Pancreas (tissue), 10 donors: Measurements from ENCODE around the gene LHX1. TPM values are rescaled to one million over a fixed set of nuclear protein-coding genes. Genes with fewer than 3 reads are reported as not detected.

ENCODE experiments used
- ATAC-seq, 4 donors: fragments of 200-7000 bp; cut with Tn5 transposase; one replicate each; pipeline versions ENCODE4 v1.8.0 to v1.9.1; 2020; ENCODE audit warnings: mild to moderate bottlenecking in 4 of 4, moderate library complexity in 4 of 4
- DNase-seq, 6 donors: peaks; one replicate each; pipeline ENCODE4 v3.0.0-alpha.2; 2020
- FAIRE-seq: peaks from 2 replicates; lab custom pipeline; 2012; peaks lifted over from hg19 to GRCh38; lab: Jason Lieb, UNC
- H3K27ac ChIP-seq, 4 donors: fragments of 200-600 bp; sonication (generic); 1 replicate in 3 of 4; 2 replicates in 1 of 4; pipeline versions ENCODE4 v1.5.0 to v1.8.0; 2020
- H3K27me3 ChIP-seq, 4 donors: fragments of 200-600 bp; one replicate each; pipeline ENCODE4 v1.8.0; 2021
- H3K36me3 ChIP-seq, 3 donors: fragments of 200-600 bp; sonication (generic) in 1 of 3; one replicate each; pipeline versions ENCODE4 v1.5.0 to v1.8.0; 2020 to 2021
- H3K4me1 ChIP-seq, 3 donors: fragments of 200-600 bp; one replicate each; pipeline ENCODE4 v1.8.0; 2021
- H3K4me3 ChIP-seq, 4 donors: fragments of 200-600 bp; sonication (generic) in 2 of 4; one replicate each; pipeline versions ENCODE4 v1.5.0 to v1.8.0; 2020 to 2021
- H3K9me3 ChIP-seq, 4 donors: fragments of 200-600 bp; one replicate each; pipeline ENCODE4 v1.8.0; 2021
- WGBS, 2 donors: extraction: QIAGEN DNeasy Blood & Tissue Kit; methylation state at CpG; one replicate each; pipeline ENCODE4 v1.1.7; 2013; 5-methylcytosine and 5-hydroxymethylcytosine counted together
- intact Hi-C, 3 donors: fragments of 100-400 bp; cut with DNase I; formaldehyde crosslinking; loops; one replicate each; pipeline versions ENCODE4 v1.11.1 to v1.14.2; 2022
- polyA plus RNA-seq, 2 donors: library from polyadenylated mRNA; stranded (reverse); fragments of 200-250 nt; gene quantifications; one replicate each; pipeline ENCODE4 v1.2.3, GENCODE V29; 2013
- total RNA-seq, 6 donors: library from RNA; stranded (reverse); fragmentation: NEBNext Ultra II Directional in 4 of 6; extraction: Animal tissue kit (Norgen Biotek cat#: 25700) in 4 of 6; gene quantifications; one replicate each; pipeline versions ENCODE4 v1.2.1 to v1.2.4, GENCODE V29; 2021 to 2023
- TF ChIP-seq, protein P1 (sequence below), 4 donors: fragments of 200-600 bp; sonication (generic) in 3 of 4; IDR thresholded peaks; one replicate each; pipeline versions ENCODE4 v1.5.0 to v1.8.0; 2021; ENCODE audit warnings: antibody characterized with exemption in 4 of 4
- donor health status: healthy with polysubstance abuse.
- donor health status: DM: no; HTN: no; CAD: no; lungs with moderate emphysema.
- donor health status: DM: no; HTN: no; CAD: no.
- donor health status: control.
- donor health status: control.
- donor health status: Bipolar disorder and iron deficiency.
- donor health status: DM: yes; HTN: yes; CAD: no.
- donor health status: DM: no; HTN: no; CAD: no.
- donor health status: DM: no; HTN: no; CAD: no.
- donor health status: DM: yes; HTN: yes; CAD: no.

The LHX1 gene
- total and polyA plus RNA-seq, 8 donors: 0.05 TPM; not detected in 7

DNA sequence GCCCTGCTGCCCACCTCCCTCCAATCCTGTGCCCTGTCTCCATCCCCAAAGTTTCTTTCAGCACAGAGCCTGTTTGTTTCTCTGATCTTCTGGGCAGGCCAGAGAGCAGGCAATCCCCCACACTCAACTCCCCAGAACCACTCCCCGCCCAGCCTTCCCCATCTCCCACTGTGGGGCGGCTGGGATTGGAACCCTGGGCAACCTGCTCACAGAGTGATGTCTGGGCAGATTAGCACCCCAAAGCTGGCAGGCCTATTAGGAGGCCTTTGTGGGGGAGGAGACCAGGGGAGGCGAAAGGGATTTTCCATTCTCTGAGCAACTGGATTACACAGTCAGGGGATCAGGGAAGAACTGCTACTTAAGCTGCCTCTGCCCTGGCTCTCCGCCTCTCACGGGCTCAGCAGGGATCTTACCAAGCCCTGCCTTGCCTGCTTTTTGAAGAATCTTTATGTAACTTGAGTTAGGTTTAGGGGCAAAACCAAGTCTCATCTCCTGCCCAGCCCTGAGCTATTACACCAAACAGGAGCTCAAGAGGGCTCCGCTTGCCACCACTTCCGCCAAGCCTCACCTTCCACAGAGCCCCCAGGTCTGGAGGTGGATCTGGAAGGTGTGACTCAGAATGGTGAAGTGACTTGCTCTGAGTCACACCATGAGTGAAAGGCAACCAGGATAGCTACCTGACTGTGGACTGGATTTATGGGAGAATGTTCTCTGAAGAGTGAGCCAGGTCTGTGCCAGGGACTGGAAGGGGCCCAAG is 16.0 kb upstream of the LHX1 start:
- intact Hi-C loops: no loop called here
- WGBS, 2 donors: 81 to 87% methylated on average over 7 of the region's 7 CpGs
- TF ChIP-seq, protein P1, sequence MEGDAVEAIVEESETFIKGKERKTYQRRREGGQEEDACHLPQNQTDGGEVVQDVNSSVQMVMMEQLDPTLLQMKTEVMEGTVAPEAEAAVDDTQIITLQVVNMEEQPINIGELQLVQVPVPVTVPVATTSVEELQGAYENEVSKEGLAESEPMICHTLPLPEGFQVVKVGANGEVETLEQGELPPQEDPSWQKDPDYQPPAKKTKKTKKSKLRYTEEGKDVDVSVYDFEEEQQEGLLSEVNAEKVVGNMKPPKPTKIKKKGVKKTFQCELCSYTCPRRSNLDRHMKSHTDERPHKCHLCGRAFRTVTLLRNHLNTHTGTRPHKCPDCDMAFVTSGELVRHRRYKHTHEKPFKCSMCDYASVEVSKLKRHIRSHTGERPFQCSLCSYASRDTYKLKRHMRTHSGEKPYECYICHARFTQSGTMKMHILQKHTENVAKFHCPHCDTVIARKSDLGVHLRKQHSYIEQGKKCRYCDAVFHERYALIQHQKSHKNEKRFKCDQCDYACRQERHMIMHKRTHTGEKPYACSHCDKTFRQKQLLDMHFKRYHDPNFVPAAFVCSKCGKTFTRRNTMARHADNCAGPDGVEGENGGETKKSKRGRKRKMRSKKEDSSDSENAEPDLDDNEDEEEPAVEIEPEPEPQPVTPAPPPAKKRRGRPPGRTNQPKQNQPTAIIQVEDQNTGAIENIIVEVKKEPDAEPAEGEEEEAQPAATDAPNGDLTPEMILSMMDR (IDR thresholded peaks at IDR 0.05): no peak
- DNase-seq (peak in 1 of 6 donors; percentile 18), ATAC-seq (peak in 3 of 4 donors; percentile 49 to 68 (median 54)), FAIRE-seq (no peak)
- Histone ChIP-seq H3K9me3 (no peaks in the 10 kb centered on the region), H3K36me3 (no peaks in the 10 kb centered on the region), H3K4me1 (no peaks in the 10 kb centered on the region), H3K27me3 (no peaks in the 10 kb centered on the region), H3K4me3 (no peak overlapping the region), H3K27ac (no peak overlapping the region)

DNA sequence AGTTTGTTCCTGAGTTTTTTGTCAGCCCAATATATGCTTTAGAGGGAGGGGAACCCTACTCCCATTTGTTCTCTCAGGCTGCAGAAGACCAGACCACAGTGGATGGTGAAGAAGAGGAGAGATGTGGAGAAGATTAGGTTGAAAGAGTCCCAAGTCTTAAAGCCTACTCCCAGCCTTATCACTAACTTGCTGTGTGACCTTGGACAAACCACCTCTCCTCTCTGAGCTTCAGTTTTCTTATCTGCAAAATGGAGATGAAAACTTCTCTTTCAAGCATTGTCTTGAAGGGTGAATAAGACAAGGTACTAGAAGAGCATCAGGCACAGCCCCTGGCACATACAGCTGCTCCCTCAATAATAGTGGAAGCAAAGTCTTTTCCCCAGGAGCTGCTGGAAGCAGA is 15.1 kb upstream of the LHX1 start:
- intact Hi-C loops: no loop called here
- DNase-seq (no peak), FAIRE-seq (no peak), ATAC-seq (no peak)
- no peak overlapping the region for H3K4me3 ChIP-seq
- H3K27ac ChIP-seq: no peak overlapping the region
- no peaks in the 10 kb centered on the region for H3K9me3 ChIP-seq
- H3K36me3 ChIP-seq: no peaks in the 10 kb centered on the region
- TF ChIP-seq, protein P1 (IDR thresholded peaks at IDR 0.05): no peak
- peaks cover 0 to under 1% (median 0%) of the 10 kb centered on the region in 4 donors for H3K27me3 ChIP-seq
- no peaks in the 10 kb centered on the region for H3K4me1 ChIP-seq

DNA sequence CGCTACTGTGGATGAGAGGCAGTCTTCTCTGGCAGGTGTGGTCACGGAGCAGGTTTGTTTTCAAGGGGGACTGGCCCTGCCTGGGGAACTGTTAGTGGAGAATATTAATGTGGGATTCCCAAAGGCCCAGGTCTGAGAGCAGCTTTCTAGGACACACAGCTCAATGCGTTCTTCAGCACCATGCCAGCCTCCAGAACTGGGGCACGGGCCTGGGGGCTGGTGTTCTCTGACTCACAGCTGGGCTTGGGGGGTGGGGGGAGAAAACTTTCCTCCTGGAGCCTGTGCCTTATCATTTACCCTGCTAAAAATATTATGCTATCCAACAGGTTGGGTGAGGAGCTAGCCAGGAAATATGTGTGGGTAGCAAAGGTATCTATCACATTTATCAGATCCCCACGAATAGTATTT is 13.5 kb upstream of the LHX1 start:
- FAIRE-seq: no peak
- no peak for DNase-seq
- Histone ChIP-seq H3K9me3 (no peaks in the 10 kb centered on the region), H3K4me3 (no peak overlapping the region), H3K36me3 (no peaks in the 10 kb centered on the region), H3K27me3 (peaks cover 0 to 13% (median 2%) of the 10 kb centered on the region in 4 donors), H3K27ac (no peak overlapping the region), H3K4me1 (no peaks in the 10 kb centered on the region)
- ATAC-seq: peak in 3 of 4 donors; percentile 63 to 64 (median 63)
- WGBS, 2 donors: 44 to 55% methylated on average over 5 of the region's 5 CpGs
- intact Hi-C loops: no loop called here
- TF ChIP-seq, protein P1 (IDR thresholded peaks at IDR 0.05): no peak

DNA sequence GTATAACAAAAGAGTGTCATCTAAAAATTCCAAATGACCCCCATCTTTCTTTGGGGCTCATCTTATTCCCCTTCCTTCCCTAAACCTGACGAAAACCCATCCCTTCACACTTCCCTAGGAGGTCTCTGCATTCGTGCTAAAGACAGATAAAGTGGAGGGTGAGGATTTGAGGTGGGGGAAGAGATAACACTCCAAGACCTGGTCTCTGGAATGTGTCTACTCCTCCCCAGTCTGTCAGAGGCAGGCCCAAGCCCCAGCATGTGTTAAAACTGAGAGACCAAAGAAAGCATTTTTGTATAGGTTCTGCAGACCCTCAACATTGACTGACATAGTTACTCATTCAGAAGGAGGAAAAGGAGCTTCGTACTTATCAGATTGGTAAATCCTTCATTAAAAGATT is 11.0 kb upstream of the LHX1 start:
- WGBS, 2 donors: 81 to 85% methylated on average over 3 of the region's 3 CpGs
- no peak for ATAC-seq

More for the DNA sequence above, 11.0 kb upstream of the LHX1 start:
- DNase-seq: no peak
- TF ChIP-seq, protein P1 (IDR thresholded peaks at IDR 0.05): no peak
- no peak for FAIRE-seq
- Histone ChIP-seq H3K27ac (no peak overlapping the region), H3K9me3 (no peaks in the 10 kb centered on the region), H3K36me3 (no peaks in the 10 kb centered on the region), H3K4me1 (no peaks in the 10 kb centered on the region), H3K27me3 (peaks cover 0 to 34% (median 2%) of the 10 kb centered on the region in 4 donors), H3K4me3 (no peak overlapping the region)
- intact Hi-C loops: no loop called here
